GM18519 (cell line): Measurements from ENCODE around the gene NACC2.
"Not testable (repeated sequence)": the region's sequence is repeated elsewhere in the genome, so short reads cannot be mapped to it uniquely, and the experiment has no call there.

Experiments
- ATAC-seq: cut with Tn5 transposase; IDR thresholded peaks from one replicate; pipeline ENCODE4 v1.9.1; 2021; ENCODE audit warnings: mild to moderate bottlenecking, moderate library complexity; ENCODE audit not compliant: unreplicated experiment, low FRiP score

NACC2 gene

GRCh38 chr9:136083558-136084062 is 11.5 kb downstream of the NACC2 start:
- no peak for ATAC-seq

- no peak for ATAC-seq
These were observed 12.4 kb downstream of the NACC2 start for GRCh38 chr9:136082496-136083361.

DNA sequence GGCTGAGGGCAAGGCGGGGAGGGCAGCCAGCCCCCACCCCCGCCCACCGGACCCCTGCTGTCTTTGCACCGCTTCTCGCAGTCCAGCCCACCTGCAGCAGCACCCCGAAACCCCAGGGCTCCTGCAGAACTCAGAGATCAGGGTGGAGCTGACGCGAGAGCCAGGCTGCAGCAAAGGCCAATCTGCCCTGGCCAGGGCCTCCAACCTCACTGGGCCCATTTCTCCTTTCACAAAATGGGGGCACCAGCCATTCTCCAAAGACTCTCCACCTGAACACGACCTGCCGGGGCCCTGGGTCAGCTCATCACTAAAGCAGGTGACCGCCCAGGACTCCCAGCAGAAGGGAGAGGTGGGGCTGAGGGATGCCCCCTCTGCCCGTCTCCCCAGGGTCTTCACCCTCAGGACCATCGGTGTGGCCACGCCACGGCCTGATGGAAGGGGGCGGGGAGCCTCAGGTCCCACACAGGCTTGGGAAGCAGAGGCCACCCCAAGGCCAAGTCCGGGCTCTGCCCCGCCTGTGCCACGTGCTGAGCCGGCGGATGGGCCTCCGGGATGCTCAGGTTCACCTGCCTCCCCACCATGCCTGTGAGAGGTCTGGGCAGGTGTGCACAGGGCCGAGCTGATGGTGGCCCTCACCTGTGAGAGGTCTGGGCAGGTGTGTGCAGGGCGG is 13.1 kb downstream of the NACC2 start:
- ATAC-seq, result no peak

GRCh38 chr9:136081113-136081825 is 13.8 kb downstream of the NACC2 start:
- no peak for ATAC-seq

GRCh38 chr9:136080716-136081112 is 14.4 kb downstream of the NACC2 start:
- no peak for ATAC-seq

DNA sequence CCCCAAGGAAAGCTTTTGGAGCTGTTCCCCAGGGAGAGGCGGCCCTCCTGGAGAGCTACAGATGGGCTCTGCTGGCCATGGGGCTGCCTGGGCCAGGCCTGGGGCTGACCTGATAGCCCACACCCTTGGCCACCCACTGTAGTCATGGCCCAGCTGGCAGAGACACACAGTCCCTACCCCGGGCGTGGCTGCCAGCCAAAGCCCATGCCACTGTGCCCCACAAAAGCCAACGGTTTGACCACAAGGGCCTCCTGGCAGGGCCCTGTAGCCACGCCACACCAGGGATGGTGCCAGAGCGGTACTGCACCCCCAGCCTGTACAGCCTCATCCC is 15.2 kb downstream of the NACC2 start:
- ATAC-seq, result no peak

DNA sequence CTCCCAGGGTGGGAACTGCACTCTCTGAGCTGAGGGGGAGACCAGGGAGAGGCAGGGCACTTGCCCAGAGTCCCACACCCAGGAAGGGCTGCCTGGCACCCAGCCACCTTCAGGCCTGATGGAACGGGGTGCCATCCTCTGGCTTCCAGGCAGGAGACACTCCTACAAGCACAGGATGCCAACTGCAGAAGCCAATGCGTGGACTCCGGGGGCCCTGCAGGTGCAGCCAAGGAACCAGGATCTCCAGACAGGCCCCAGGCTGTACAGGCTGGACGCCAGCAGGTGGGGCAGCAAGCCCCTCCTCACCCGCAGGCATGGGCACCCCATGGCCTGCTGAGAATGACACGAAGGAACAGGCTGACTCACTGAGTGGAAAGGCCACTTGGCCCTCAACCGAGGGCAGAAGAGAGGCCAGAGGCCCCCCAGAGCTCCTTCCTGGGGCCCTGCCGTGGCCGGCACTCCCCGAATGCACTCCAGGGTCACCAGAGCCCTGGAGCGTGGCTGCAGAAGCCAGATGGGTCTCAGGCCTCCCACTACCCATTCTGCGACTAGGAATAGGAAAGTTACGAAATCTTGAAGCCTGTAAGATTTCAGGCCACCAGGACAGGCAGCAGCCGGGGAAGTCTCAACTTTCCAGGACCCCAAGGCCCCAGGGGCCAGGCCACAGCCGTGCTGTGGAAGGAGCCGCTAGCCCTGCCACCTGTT is 15.7 kb downstream of the NACC2 start:
- ATAC-seq, result no peak

- ATAC-seq, result no peak
These were observed 16.5 kb downstream of the NACC2 start for GRCh38 chr9:136078498-136079011.

DNA sequence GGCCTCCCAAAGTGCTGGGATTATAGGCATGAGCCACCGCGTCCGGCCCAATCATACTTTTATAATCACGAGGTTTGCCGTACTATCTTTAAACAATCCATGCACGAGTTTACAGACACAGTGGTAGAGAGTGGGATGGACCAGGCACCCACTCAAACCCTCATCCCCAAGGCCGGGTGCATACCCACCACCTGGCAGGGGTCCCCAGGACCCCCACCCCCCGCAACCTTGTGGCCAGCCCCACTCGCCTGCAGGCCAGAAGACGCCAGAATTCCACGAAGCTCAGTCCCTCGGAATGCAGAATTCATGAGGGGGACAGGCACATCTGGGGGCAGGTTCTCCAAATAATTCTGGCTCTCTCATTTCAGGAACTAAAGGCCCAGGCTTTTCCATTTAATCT is 17.1 kb downstream of the NACC2 start:
- ATAC-seq, result no peak

DNA sequence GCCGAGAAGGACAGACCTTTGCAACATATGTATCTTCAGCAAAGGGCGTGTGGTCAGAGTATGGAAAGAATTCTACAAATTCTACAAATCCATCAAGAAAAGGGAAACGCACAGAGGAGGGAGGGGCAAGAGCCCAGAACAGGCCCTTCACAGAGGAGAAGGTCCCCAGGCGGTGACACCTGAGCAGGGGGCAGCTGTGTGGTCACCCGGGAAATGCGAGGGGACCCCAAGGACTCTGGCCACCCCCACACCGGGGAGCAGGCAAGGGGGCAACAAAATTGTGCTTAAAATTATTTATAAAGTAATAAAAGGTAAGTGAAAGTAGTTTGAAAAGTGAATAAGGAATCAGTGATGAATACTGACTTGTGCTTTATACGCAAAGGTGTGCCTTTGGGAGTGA is 17.6 kb downstream of the NACC2 start:
- ATAC-seq, result no peak

DNA sequence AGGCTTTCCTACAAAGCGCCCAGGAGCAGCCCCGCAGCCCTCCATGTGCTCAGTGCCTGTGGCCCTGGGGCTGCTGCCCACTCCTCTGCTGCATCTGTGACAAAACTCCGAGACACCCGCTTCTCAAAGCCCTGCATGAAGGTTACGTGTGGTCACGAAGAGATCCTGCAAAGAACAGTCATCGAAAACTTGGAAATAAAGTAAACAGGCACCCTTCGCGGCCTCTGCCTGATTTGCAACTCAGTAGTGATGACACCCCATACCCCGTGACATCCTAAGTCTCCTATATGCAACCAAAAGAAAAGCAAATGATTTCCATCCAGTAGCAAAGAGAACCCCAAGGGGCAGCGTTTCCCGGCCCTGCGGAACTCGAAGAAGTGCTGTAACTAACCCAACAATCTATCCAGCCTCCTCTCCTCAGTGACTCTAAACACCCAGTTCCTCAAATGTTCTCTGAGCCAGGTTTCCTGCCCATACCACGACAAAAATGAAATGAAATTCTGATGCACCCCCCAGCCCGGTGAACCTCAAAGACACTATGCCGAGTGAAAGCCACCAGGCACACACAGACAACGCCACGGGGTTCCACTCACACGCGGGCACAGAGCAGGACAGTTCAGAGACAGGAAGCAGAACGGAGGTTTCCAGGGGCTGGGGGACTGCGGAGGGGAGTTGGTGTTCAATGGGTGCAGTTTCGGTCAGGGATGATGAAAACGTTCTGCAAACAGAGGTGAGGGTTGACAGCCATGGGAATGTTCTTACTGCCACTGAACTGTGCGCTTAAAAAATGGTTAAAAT is 19.0 kb downstream of the NACC2 start:
- no peak for ATAC-seq

GRCh38 chr9:136075134-136075841 is 19.8 kb downstream of the NACC2 start:
- ATAC-seq, result no peak

DNA sequence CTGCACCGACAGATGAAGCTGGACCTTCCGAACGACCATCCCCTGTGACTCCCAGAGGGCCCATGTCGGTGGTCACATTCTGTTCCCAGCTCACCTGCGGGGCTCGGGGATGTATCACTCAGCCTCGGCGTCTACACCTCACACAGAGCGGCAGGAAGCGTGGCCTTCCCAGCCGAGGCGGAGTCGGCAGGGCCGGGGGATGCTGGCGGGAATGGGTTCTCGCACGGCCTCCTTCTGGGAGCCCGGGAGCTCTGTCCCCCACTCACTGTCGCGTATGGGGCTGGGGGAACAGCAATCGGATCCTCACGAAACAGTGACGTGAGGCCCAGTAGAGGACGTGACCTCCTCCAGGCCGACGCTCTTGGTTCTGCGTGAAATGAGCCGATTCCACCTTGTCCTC is 20.4 kb downstream of the NACC2 start:
- ATAC-seq, result no peak

- ATAC-seq, result no peak
These were observed 32.2 kb downstream of the NACC2 start for GRCh38 chr9:136062657-136063439.

GRCh38 chr9:136061916-136062315 is 33.2 kb downstream of the NACC2 start:
- not testable (repeated sequence) for ATAC-seq

GRCh38 chr9:136061405-136061804 is 33.7 kb downstream of the NACC2 start:
- no peak for ATAC-seq

DNA sequence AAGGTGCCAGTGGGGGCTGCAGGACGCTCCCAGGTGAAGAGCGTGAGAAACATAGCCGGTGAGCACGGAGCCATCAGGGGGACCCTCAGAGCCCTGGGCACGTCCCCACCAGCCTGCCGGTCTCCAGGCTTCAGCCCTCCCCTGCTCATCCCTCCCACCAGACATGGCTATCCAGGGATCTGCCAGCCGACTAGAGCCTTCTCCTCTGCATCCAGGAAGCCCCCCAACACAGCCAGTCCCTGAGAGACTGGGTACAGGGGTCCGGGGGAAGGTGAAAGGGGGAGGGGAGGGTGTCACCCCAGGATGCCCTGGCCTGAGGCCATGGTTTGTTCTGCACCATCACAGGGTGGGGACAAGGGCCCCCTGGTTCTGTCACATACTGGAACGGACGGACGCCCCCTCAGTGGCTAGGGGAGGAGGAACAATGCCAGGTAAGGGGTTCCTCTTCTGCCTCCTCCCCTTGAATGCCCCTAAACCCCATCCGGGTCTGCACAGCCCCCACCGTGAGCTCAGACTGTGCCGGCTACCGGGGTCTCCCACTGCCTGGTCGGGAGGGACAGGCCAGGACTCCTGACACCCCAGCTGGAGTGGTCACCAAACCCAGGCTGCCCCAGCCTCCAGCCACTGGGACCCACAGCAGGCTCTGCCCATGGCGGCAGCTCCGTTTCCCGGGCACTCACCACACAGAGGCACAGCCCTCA is 34.3 kb downstream of the NACC2 start:
- no peak for ATAC-seq
